Esophagus squamous epithelium (tissue), 4 donors: ENCODE measurements around the gene NME5.

Experiments
- POLR2A ChIP-seq, 4 donors: fragments of 450-650 bp; IDR thresholded peaks; one replicate each; pipeline ENCODE4 v1.6.1; 2017; ENCODE audit warnings: antibody characterized with exemption in 4 of 4, mild to moderate bottlenecking in 4 of 4, moderate library complexity in 3 of 4
- TF ChIP-seq, protein P1 (sequence below), 6 experiments: fragments of 450-650 bp in 4 of 6; fragments of 200-600 bp in 2 of 6; sonication (generic) in 2 of 6; IDR thresholded peaks; one replicate each; pipeline ENCODE4 v1.5.1; 2016 to 2019; ENCODE audit warnings: antibody characterized with exemption in 6 of 6, mild to moderate bottlenecking in 4 of 6, moderate library complexity in 4 of 6

- TF ChIP-seq POLR2A (IDR thresholded peaks at IDR 0.05) = no peak
- TF ChIP-seq, protein P1, sequence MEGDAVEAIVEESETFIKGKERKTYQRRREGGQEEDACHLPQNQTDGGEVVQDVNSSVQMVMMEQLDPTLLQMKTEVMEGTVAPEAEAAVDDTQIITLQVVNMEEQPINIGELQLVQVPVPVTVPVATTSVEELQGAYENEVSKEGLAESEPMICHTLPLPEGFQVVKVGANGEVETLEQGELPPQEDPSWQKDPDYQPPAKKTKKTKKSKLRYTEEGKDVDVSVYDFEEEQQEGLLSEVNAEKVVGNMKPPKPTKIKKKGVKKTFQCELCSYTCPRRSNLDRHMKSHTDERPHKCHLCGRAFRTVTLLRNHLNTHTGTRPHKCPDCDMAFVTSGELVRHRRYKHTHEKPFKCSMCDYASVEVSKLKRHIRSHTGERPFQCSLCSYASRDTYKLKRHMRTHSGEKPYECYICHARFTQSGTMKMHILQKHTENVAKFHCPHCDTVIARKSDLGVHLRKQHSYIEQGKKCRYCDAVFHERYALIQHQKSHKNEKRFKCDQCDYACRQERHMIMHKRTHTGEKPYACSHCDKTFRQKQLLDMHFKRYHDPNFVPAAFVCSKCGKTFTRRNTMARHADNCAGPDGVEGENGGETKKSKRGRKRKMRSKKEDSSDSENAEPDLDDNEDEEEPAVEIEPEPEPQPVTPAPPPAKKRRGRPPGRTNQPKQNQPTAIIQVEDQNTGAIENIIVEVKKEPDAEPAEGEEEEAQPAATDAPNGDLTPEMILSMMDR (IDR thresholded peaks at IDR 0.05) = no peak
Observed at GRCh38 chr5:138093036-138093435, 46.2 kb downstream of the NME5 start.
